ENCODE measurements around the gene GPER1.

DNA sequence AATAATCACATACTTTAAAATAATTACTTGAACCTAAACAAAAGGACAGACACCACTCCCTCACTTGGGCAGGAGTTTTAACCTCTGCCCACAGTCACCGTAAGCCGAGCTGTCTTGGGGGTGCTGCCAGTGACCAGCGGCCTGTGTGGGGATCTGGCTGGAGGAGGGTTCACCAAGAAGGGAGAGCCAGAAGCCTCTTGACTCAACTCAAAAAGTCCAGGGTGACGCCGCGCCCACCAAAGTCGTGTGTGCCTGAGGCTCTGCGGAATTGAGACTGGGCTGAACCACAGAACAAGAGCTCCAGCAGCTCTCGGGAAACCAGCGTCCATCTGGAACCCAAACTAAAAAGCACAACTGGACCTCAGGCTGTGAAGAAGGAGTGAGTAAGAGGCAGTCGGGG is 36.3 kb downstream of the GPER1 start:
- TF ChIP-seq, protein P1, sequence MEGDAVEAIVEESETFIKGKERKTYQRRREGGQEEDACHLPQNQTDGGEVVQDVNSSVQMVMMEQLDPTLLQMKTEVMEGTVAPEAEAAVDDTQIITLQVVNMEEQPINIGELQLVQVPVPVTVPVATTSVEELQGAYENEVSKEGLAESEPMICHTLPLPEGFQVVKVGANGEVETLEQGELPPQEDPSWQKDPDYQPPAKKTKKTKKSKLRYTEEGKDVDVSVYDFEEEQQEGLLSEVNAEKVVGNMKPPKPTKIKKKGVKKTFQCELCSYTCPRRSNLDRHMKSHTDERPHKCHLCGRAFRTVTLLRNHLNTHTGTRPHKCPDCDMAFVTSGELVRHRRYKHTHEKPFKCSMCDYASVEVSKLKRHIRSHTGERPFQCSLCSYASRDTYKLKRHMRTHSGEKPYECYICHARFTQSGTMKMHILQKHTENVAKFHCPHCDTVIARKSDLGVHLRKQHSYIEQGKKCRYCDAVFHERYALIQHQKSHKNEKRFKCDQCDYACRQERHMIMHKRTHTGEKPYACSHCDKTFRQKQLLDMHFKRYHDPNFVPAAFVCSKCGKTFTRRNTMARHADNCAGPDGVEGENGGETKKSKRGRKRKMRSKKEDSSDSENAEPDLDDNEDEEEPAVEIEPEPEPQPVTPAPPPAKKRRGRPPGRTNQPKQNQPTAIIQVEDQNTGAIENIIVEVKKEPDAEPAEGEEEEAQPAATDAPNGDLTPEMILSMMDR (IDR thresholded peaks at IDR 0.05) = no peak
- no peak for TF ChIP-seq SIN3A (IDR thresholded peaks at IDR 0.05; ENCODE audit: borderline replicate concordance, insufficient read depth, low read depth, low read length)

Data from Panc1 (cell line).